Spleen (tissue), 7 donors: ENCODE data around the gene MESD.

Source experiments
- POLR2A ChIP-seq, 3 donors: fragments of 450-650 bp; IDR thresholded peaks; one replicate each; pipeline ENCODE4 v1.5.1; 2017; ENCODE audit warnings: antibody characterized with exemption in 3 of 3, mild to moderate bottlenecking in 1 of 3
- POLR2AphosphoS5 ChIP-seq, 3 donors: sonication (generic); formaldehyde crosslinking; IDR thresholded peaks; one replicate each; pipeline ENCODE4 v1.5.1; 2017; ENCODE audit warnings: antibody characterized with exemption in 3 of 3
- TF ChIP-seq, protein P1 (sequence below), 11 experiments: fragments of 200-600 bp in 7 of 11; fragments of 450-650 bp in 4 of 11; sonication (generic) in 4 of 11; IDR thresholded peaks in 8 of 11; conservative IDR thresholded peaks in 3 of 11; 1 replicate in 7 of 11; 2 replicates in 4 of 11; pipeline versions ENCODE4 v1.4.0 to v1.8.0; 2016 to 2021; ENCODE audit warnings: antibody characterized with exemption in 11 of 11, inconsistent platforms in 4 of 11, mild to moderate bottlenecking in 1 of 11
- donor health status: DM: no; HTN: no; CAD: no; lungs with moderate emphysema.
- donor health status: DM: no; HTN: no; CAD: no.
- donor health status: DM: no; HTN: no; CAD: no.

DNA sequence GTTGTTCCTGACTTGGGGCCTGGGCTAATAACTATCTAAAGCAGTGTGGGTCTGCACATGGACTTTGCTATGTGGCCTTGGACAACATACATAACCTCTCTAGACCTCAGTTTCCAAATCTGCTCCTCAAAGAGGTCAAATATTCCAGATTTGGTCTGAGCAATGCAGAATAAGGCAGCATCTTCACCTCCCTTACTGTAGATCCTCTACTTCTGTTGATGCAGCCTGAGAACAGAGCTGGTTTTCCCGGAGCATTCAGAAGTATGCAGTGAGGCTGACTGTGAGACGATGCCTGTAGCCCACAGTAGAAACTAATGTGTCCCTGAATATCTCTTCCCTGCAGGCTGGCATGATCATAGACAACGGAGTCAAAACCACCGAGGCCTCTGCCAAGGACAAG, 65.3 kb downstream of the MESD start:
- TF ChIP-seq, protein P1, sequence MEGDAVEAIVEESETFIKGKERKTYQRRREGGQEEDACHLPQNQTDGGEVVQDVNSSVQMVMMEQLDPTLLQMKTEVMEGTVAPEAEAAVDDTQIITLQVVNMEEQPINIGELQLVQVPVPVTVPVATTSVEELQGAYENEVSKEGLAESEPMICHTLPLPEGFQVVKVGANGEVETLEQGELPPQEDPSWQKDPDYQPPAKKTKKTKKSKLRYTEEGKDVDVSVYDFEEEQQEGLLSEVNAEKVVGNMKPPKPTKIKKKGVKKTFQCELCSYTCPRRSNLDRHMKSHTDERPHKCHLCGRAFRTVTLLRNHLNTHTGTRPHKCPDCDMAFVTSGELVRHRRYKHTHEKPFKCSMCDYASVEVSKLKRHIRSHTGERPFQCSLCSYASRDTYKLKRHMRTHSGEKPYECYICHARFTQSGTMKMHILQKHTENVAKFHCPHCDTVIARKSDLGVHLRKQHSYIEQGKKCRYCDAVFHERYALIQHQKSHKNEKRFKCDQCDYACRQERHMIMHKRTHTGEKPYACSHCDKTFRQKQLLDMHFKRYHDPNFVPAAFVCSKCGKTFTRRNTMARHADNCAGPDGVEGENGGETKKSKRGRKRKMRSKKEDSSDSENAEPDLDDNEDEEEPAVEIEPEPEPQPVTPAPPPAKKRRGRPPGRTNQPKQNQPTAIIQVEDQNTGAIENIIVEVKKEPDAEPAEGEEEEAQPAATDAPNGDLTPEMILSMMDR (IDR thresholded peaks at IDR 0.05 in 8 of 11, conservative IDR thresholded peaks at IDR 0.05 in 3 of 11): no peak
- TF ChIP-seq POLR2AphosphoS5 (IDR thresholded peaks at IDR 0.05) (no peak), POLR2A (IDR thresholded peaks at IDR 0.05) (no peak)
